OCI-LY3 (cell line): ENCODE measurements around the gene DLGAP4.

ENCODE experiments used
- H2AFZ ChIP-seq: fragments of 200-600, 300-600 bp; shearing (Covaris generic); 2 replicates; pipeline ENCODE4 v1.6.0; 2014; ENCODE audit warnings: antibody characterized with exemption, low read depth, low read length
- H3K27ac ChIP-seq: fragments of 200-600, 300-600 bp; sonication (generic); 2 replicates; pipeline ENCODE4 v1.5.1; 2014; ENCODE audit warnings: mild to moderate bottlenecking, low read length, moderate library complexity, mixed read lengths
- H3K27me3 ChIP-seq: fragments of 200-600, 300-600 bp; sonication (generic); 2 replicates; pipeline ENCODE4 v1.6.1; 2014; ENCODE audit warnings: low read depth, low read length, mixed read lengths
- H3K36me3 ChIP-seq: fragments of 200-600, 300-600 bp; sonication (generic); replicated peaks from 2 replicates; pipeline ENCODE3; 2014; ENCODE audit warnings: low read depth, low read length, mixed read lengths
- H3K4me1 ChIP-seq: fragments of 300-600, 200-600 bp; sonication (generic); 2 replicates; pipeline ENCODE4 v1.6.1; 2014; ENCODE audit warnings: low read length, mixed read lengths
- H3K4me2 ChIP-seq: fragments of 200-600, 300-600 bp; sonication (generic); 2 replicates; pipeline ENCODE4 v1.6.1; 2014; ENCODE audit warnings: low read length, mixed read lengths
- H3K4me3 ChIP-seq: fragments of 300-600, 200-600 bp; sonication (generic); 2 replicates; pipeline ENCODE4 v1.5.1; 2014; ENCODE audit warnings: antibody characterized with exemption, mild to moderate bottlenecking, low read length, moderate library complexity
- H3K79me2 ChIP-seq: fragments of 300-600, 200-600 bp; shearing (Covaris generic); 2 replicates; pipeline ENCODE4 v1.6.1; 2014; ENCODE audit warnings: mild to moderate bottlenecking, low read length, mixed read lengths
- H3K9ac ChIP-seq: fragments of 300-600, 200-600 bp; shearing (Covaris generic); 2 replicates; pipeline ENCODE4 v1.6.0; 2014; ENCODE audit warnings: mild to moderate bottlenecking, low read length, moderate library complexity
- H3K9me3 ChIP-seq: fragments of 200-600, 300-600 bp; shearing (Covaris generic); 2 replicates; pipeline ENCODE4 v1.6.1; 2014; ENCODE audit warnings: low read length, mixed read lengths; ENCODE audit not compliant: insufficient read depth
- H4K20me1 ChIP-seq: fragments of 200-600, 300-600 bp; sonication (generic); 2 replicates; pipeline ENCODE4 v1.6.1; 2016; ENCODE audit warnings: low read length, mixed read lengths; ENCODE audit not compliant: insufficient read depth
- EZH2phosphoT487 ChIP-seq: fragments of 200-600 bp; shearing (Covaris generic); IDR thresholded peaks from 2 replicates; pipeline ENCODE4 v1.6.1; 2018; ENCODE audit warnings: antibody characterized with exemption, mixed run types, low read depth
- TF ChIP-seq, protein P1 (sequence below): fragments of 200-600, 300-600 bp; sonication (generic); IDR thresholded peaks from 2 replicates; pipeline ENCODE4 v1.5.1; 2014; ENCODE audit warnings: antibody characterized with exemption, low read length, low read depth

The DLGAP4 gene

GRCh38 chr20:36261389-36262105 is 44.6 kb upstream of the DLGAP4 start:
- H3K27me3 ChIP-seq, result no peaks in the 10 kb centered on the region
- no peak overlapping the region for H2AFZ ChIP-seq
- peaks cover 4% of the 10 kb centered on the region for H3K36me3 ChIP-seq
- H3K4me1 ChIP-seq, result no peaks in the 10 kb centered on the region
- no peak overlapping the region for H3K9ac ChIP-seq
- no peak overlapping the region for H3K4me2 ChIP-seq
- H3K27ac ChIP-seq, result no peak overlapping the region
- no peaks in the 10 kb centered on the region for H4K20me1 ChIP-seq
- no peaks in the 10 kb centered on the region for H3K79me2 ChIP-seq
- H3K4me3 ChIP-seq, result no peak overlapping the region
- no peak for TF ChIP-seq EZH2phosphoT487
- TF ChIP-seq, protein P1, sequence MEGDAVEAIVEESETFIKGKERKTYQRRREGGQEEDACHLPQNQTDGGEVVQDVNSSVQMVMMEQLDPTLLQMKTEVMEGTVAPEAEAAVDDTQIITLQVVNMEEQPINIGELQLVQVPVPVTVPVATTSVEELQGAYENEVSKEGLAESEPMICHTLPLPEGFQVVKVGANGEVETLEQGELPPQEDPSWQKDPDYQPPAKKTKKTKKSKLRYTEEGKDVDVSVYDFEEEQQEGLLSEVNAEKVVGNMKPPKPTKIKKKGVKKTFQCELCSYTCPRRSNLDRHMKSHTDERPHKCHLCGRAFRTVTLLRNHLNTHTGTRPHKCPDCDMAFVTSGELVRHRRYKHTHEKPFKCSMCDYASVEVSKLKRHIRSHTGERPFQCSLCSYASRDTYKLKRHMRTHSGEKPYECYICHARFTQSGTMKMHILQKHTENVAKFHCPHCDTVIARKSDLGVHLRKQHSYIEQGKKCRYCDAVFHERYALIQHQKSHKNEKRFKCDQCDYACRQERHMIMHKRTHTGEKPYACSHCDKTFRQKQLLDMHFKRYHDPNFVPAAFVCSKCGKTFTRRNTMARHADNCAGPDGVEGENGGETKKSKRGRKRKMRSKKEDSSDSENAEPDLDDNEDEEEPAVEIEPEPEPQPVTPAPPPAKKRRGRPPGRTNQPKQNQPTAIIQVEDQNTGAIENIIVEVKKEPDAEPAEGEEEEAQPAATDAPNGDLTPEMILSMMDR, result no peak
- H3K9me3 ChIP-seq, result no peaks in the 10 kb centered on the region

GRCh38 chr20:36262440-36262839 is 43.7 kb upstream of the DLGAP4 start:
- Histone ChIP-seq H2AFZ (no peak overlapping the region), H3K79me2 (no peaks in the 10 kb centered on the region), H3K4me3 (no peak overlapping the region), H3K9me3 (no peaks in the 10 kb centered on the region), H3K9ac (no peak overlapping the region), H3K4me2 (no peak overlapping the region), H3K27me3 (no peaks in the 10 kb centered on the region), H4K20me1 (no peaks in the 10 kb centered on the region), H3K36me3 (no peaks in the 10 kb centered on the region), H3K27ac (no peak overlapping the region), H3K4me1 (no peaks in the 10 kb centered on the region)
- TF ChIP-seq, protein P1, result no peak
- no peak for TF ChIP-seq EZH2phosphoT487

DNA sequence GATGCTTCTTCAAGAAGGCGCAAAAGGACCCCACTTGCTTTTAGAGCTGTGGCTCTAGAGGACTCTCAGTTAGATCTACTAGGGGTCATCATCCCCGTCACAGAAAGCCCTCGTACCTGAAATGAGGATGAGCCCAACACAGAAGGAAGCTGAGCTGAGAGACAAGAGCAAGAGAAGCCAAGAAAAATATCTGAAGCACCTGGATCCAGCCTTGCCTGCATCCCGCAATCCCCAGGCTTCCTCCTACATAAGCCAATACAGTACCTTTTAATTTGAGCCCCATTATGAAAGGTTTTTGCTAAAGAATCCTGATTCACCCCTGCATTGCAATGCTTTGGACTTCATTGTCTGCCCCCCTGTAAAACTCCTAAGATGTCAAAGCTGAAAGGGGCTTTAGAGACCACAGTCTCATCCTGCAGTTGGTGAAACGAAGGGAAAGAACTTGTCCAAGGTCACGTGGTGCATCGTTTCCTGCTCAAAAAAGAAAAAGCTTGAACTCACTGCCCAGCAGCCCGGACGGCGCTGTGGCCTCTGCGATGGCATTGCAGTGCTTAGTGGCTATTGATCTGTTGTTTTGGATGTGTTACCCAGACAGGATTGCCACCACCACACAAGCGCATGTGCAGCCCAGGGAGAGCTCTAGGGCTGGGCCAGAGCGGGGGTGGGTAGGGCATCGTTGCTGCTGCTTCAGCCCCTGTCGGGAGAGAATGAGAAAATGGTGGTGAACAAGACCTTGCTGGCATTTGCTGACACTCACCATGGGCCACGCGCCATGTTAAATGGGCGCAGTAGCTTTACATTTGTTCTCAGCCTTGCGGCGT is 41.5 kb upstream of the DLGAP4 start:
- Histone ChIP-seq H3K4me3 (no peak overlapping the region), H4K20me1 (no peaks in the 10 kb centered on the region), H2AFZ (no peak overlapping the region), H3K79me2 (no peaks in the 10 kb centered on the region), H3K9me3 (no peaks in the 10 kb centered on the region), H3K27ac (no peak overlapping the region), H3K27me3 (no peaks in the 10 kb centered on the region), H3K9ac (no peak overlapping the region), H3K36me3 (no peaks in the 10 kb centered on the region), H3K4me2 (no peak overlapping the region), H3K4me1 (no peaks in the 10 kb centered on the region)
- no peak for TF ChIP-seq EZH2phosphoT487

DNA sequence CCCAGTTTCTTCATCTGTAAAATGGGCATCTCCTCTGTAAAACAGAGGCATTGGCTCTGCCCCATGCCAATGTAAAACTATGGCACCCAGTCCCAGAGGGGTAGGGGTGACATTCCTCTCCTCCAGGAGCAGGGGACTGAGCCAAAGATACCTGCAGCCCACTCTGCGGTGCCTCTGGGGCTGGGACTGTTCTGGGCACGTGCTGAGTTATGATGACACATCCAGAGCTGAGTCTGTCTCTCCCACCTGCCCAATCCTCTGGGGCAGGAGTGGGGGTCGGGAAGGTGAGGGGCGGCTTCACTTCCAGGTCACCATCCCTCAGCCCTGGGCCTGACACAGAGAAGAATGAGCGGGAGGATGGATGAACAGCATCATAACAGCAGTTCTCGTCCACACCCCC is 40.0 kb upstream of the DLGAP4 start:
- Histone ChIP-seq H3K79me2 (no peaks in the 10 kb centered on the region), H3K36me3 (no peaks in the 10 kb centered on the region), H4K20me1 (no peaks in the 10 kb centered on the region), H3K4me3 (no peak overlapping the region), H3K4me2 (no peak overlapping the region), H3K4me1 (no peaks in the 10 kb centered on the region), H3K9me3 (no peaks in the 10 kb centered on the region), H3K27ac (no peak overlapping the region), H3K27me3 (no peaks in the 10 kb centered on the region), H3K9ac (no peak overlapping the region), H2AFZ (no peak overlapping the region)
- TF ChIP-seq, protein P1, result no peak
- TF ChIP-seq EZH2phosphoT487, result no peak
